HepG2 (cell line): Measurements from ENCODE around the gene FASTKD1. TPM values are rescaled to one million over a fixed set of nuclear protein-coding genes. Genes with fewer than 3 reads are reported as not detected.

Source experiments
- ADNP ChIP-seq: sonication (generic); formaldehyde crosslinking; IDR thresholded peaks from 2 replicates; pipeline ENCODE4 v1.4.0; 2020; ENCODE audit warnings: missing genetic modification reagents
- AKNA ChIP-seq: sonication (generic); formaldehyde crosslinking; IDR thresholded peaks from 2 replicates; pipeline ENCODE4 v1.4.0; 2020; ENCODE audit warnings: missing genetic modification reagents, borderline replicate concordance
- BCL3 ChIP-seq: sonication (generic); formaldehyde crosslinking; IDR thresholded peaks from 2 replicates; pipeline ENCODE4 v1.5.1; 2020; ENCODE audit warnings: mild to moderate bottlenecking, missing genetic modification reagents, moderate library complexity
- DDIT3 ChIP-seq: sonication (generic); formaldehyde crosslinking; IDR thresholded peaks from 2 replicates; pipeline ENCODE4 v1.4.0; 2020; ENCODE audit warnings: mild to moderate bottlenecking, missing genetic modification reagents
- FOXO1 ChIP-seq: sonication (generic); formaldehyde crosslinking; IDR thresholded peaks from 2 replicates; pipeline ENCODE4 v1.4.0; 2020; ENCODE audit warnings: missing genetic modification reagents
- KDM6A ChIP-seq: IDR thresholded peaks from 2 replicates; pipeline ENCODE4 v1.6.1; 2016; ENCODE audit warnings: low read depth
- RFXAP ChIP-seq: sonication (generic); formaldehyde crosslinking; IDR thresholded peaks from 2 replicates; pipeline ENCODE4 v1.4.0; 2020; ENCODE audit warnings: missing genetic modification reagents, borderline replicate concordance
- SNAI1 ChIP-seq: sonication (generic); formaldehyde crosslinking; IDR thresholded peaks from 2 replicates; pipeline ENCODE4 v1.5.0; 2020; ENCODE audit warnings: mild to moderate bottlenecking, missing genetic modification reagents, borderline replicate concordance
- SOX6 ChIP-seq, 2 experiments: fragments of 450-650 bp in 1 of 2; sonication (generic) in 1 of 2; formaldehyde crosslinking in 1 of 2; IDR thresholded peaks; 2 replicates each; pipeline versions ENCODE4 v1.4.0 to v1.6.1; 2017 to 2020; ENCODE audit warnings: antibody characterized with exemption in 1 of 2, mild to moderate bottlenecking in 1 of 2, missing genetic modification reagents in 1 of 2
- TAF1 ChIP-seq: sonication (generic); formaldehyde crosslinking; IDR thresholded peaks from 2 replicates; pipeline ENCODE4 v1.4.0; 2020; ENCODE audit warnings: missing genetic modification reagents
- TRIM24 ChIP-seq: sonication (generic); formaldehyde crosslinking; IDR thresholded peaks from 2 replicates; pipeline ENCODE4 v1.8.0; 2022; ENCODE audit warnings: mild to moderate bottlenecking, missing genetic modification reagents
- YEATS4 ChIP-seq: sonication (generic); formaldehyde crosslinking; IDR thresholded peaks from 2 replicates; pipeline ENCODE4 v1.4.0; 2020; ENCODE audit warnings: missing genetic modification reagents, borderline replicate concordance
- ZBTB44 ChIP-seq: sonication (generic); formaldehyde crosslinking; IDR thresholded peaks from 2 replicates; pipeline ENCODE4 v1.4.0; 2020; ENCODE audit warnings: missing genetic modification reagents
- ZNF264 ChIP-seq: sonication (generic); formaldehyde crosslinking; IDR thresholded peaks from 2 replicates; pipeline ENCODE4 v1.4.0; 2020; ENCODE audit warnings: missing genetic modification reagents
- ZNF503 ChIP-seq: sonication (generic); formaldehyde crosslinking; IDR thresholded peaks from 2 replicates; pipeline ENCODE4 v1.4.0; 2020; ENCODE audit warnings: missing genetic modification reagents
- ZNF691 ChIP-seq: sonication (generic); formaldehyde crosslinking; IDR thresholded peaks from 2 replicates; pipeline ENCODE4 v1.4.0; 2020; ENCODE audit warnings: missing genetic modification reagents, low read depth, mild to moderate bottlenecking, borderline replicate concordance
- ZNF776 ChIP-seq: sonication (generic); formaldehyde crosslinking; IDR thresholded peaks from 2 replicates; pipeline ENCODE4 v1.4.0; 2020; ENCODE audit warnings: mild to moderate bottlenecking, missing genetic modification reagents
- polyA plus RNA-seq, 8 experiments: library from polyadenylated mRNA; depleted of rRNA in 3 of 8; stranded (reverse) in 7 of 8; unstranded in 1 of 8; fragments of >200 nt; fragmentation: Illumina TruSeq in 4 of 8; extraction: Trizol in 4 of 8; gene quantifications; 2 replicates each; pipeline versions ENCODE4 v1.2.1 to v1.2.3, GENCODE V29; 2011 to 2016; ENCODE audit warnings: low read depth in 4 of 8, missing spikeins in 1 of 8, mixed read lengths in 1 of 8; ENCODE audit not compliant: insufficient read depth in 1 of 8
- total RNA-seq, 5 experiments: library from RNA; depleted of rRNA; stranded (reverse); fragments of >200 nt; fragmentation: Illumina TruSeq; extraction: Trizol; gene quantifications; 2 replicates each; pipeline ENCODE4 v1.2.3, GENCODE V29; 2016; ENCODE audit warnings: low read depth in 1 of 5

FASTKD1 gene
- total and polyA plus RNA-seq, 2 of the 13 experiments (the other 11 are each of a cell fraction or from before 2014, with no cell fraction given) = 35.0 to 38.0 TPM

GRCh38 chr2:169573160-169573973 lies at the start of gene FASTKD1 (continued):
- peak; percentile 84; the same call in 1 of the 2 replicates for TF ChIP-seq BCL3
- TF ChIP-seq ZNF264 (CRISPR knock-in tag) = peak; percentile 91; the same call in 1 of the 2 replicates
- no peak for TF ChIP-seq ZNF691
- peak; percentile 64; the same call in 1 of the 2 replicates for TF ChIP-seq RFXAP (CRISPR knock-in tag)
- TF ChIP-seq ZNF776 (CRISPR knock-in tag) = no peak
- no peak for TF ChIP-seq SNAI1 (CRISPR knock-in tag)
- TF ChIP-seq TAF1 (CRISPR knock-in tag) = peak; percentile 62
- peak; percentile 83 for TF ChIP-seq YEATS4
- TF ChIP-seq ZNF503 (CRISPR knock-in tag) = peak; percentile 91
- TF ChIP-seq ADNP = no peak
- no peak for TF ChIP-seq DDIT3 (CRISPR knock-in tag)
- peak; percentile 78; the same call in 1 of the 2 replicates for TF ChIP-seq ZBTB44 (CRISPR knock-in tag)
- 0 out of 2 replicates have a peak, but pooled peaks have one; percentile 42 for TF ChIP-seq KDM6A (CRISPR knock-in tag)
- TF ChIP-seq FOXO1 (CRISPR knock-in tag) = peak; percentile 85
- no peak for TF ChIP-seq AKNA (CRISPR knock-in tag)
- TF ChIP-seq SOX6 (IDR thresholded peaks at IDR 0.05) = no peak
- TF ChIP-seq SOX6 (CRISPR knock-in tag; IDR thresholded peaks at IDR 0.05) = peak; percentile 85
- TF ChIP-seq TRIM24 (CRISPR knock-in tag) = 0 out of 2 replicates have a peak, but pooled peaks have one; percentile 35
